ENCODE data around the gene ANO6. TPM values are rescaled to one million over a fixed set of nuclear protein-coding genes. Genes with fewer than 3 reads are reported as not detected.

The ANO6 gene
- total and polyA plus RNA-seq, 4 donors = 18.6 to 52.3 (median 29.1) TPM

DNA sequence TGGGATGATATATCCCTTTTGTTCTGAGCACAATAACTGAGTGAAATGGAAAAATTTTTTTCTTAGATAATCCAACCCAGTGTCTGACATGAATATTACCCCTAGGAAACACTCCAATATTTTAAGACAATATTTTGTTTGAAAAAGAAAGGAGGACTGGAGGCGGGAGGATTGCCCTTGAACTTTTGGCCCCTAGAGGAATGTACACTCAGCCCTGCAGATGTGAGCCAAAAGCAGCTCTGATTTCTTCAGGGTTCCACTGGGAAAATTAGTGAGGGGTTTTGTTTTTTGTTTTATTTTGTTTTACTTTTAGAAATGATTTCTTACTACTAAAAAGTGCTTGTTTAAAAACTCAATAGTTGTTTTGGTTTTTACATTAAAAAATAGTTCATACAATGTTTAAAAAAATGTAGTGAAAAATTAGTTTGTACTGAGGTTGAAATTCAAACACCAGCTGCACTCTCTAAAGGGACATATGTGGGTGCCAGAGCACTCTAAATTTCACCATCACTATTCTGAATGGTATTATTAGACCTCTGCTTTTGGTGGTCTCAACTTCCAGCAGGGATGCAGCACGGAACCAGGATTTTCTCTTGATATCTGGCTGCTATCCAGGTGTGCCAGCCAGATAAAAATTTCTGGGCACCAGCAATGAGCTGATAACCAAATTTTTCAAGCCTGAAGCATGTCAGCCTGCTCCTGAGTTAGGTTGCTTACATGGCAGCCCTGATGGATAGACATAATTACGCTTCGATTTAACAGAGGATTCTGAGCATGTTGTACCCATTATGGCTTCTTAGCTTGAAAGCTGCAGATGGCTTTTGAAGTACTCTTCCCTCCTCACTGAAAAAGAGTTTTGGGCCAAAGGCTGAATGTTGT lies 141.9 kb downstream of the ANO6 start:
- H3K27me3 ChIP-seq (ENCODE audit: control insufficient read depth in 4 of 4, insufficient read depth in 4 of 4, low read length in 3 of 4) = no peaks in the 10 kb centered on the region
- no peak for DNase-seq (ENCODE audit: low spot score)
- no peaks in the 10 kb centered on the region for H3K9me3 ChIP-seq (ENCODE audit: control insufficient read depth in 4 of 4, low read length in 3 of 4)
- TF ChIP-seq FOXA2 (IDR thresholded peaks at IDR 0.05) (no peak), RXRA (IDR thresholded peaks at IDR 0.05) (peak; percentile 54 to 55), FOXA1 (IDR thresholded peaks at IDR 0.05) (no peak), JUND (IDR thresholded peaks at IDR 0.05) (no peak), TAF1 (conservative IDR thresholded peaks at IDR 0.05) (no peak), NR2F2 (IDR thresholded peaks at IDR 0.05) (peak; percentile 58), HNF4G (IDR thresholded peaks at IDR 0.05) (no peak), HNF4A (conservative IDR thresholded peaks at IDR 0.05) (peak; percentile 41 to 47), RAD21 (IDR thresholded peaks at IDR 0.05) (no peak), GABPA (IDR thresholded peaks at IDR 0.05 in 1 of 2, conservative IDR thresholded peaks at IDR 0.05 in 1 of 2) (no peak)
- TF ChIP-seq, protein P1, sequence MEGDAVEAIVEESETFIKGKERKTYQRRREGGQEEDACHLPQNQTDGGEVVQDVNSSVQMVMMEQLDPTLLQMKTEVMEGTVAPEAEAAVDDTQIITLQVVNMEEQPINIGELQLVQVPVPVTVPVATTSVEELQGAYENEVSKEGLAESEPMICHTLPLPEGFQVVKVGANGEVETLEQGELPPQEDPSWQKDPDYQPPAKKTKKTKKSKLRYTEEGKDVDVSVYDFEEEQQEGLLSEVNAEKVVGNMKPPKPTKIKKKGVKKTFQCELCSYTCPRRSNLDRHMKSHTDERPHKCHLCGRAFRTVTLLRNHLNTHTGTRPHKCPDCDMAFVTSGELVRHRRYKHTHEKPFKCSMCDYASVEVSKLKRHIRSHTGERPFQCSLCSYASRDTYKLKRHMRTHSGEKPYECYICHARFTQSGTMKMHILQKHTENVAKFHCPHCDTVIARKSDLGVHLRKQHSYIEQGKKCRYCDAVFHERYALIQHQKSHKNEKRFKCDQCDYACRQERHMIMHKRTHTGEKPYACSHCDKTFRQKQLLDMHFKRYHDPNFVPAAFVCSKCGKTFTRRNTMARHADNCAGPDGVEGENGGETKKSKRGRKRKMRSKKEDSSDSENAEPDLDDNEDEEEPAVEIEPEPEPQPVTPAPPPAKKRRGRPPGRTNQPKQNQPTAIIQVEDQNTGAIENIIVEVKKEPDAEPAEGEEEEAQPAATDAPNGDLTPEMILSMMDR (IDR thresholded peaks at IDR 0.05; ENCODE audit: low read depth, low read length, missing input control) = no peak
- TF ChIP-seq, protein P2, sequence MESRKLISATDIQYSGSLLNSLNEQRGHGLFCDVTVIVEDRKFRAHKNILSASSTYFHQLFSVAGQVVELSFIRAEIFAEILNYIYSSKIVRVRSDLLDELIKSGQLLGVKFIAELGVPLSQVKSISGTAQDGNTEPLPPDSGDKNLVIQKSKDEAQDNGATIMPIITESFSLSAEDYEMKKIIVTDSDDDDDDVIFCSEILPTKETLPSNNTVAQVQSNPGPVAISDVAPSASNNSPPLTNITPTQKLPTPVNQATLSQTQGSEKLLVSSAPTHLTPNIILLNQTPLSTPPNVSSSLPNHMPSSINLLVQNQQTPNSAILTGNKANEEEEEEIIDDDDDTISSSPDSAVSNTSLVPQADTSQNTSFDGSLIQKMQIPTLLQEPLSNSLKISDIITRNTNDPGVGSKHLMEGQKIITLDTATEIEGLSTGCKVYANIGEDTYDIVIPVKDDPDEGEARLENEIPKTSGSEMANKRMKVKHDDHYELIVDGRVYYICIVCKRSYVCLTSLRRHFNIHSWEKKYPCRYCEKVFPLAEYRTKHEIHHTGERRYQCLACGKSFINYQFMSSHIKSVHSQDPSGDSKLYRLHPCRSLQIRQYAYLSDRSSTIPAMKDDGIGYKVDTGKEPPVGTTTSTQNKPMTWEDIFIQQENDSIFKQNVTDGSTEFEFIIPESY (IDR thresholded peaks at IDR 0.05) = no peak
- peaks cover 2 to 15% (median 11%) of the 10 kb centered on the region in 4 donors for H3K4me1 ChIP-seq (ENCODE audit: control insufficient read depth in 4 of 4, insufficient read depth in 4 of 4, low read length in 3 of 4)
- H3K27ac ChIP-seq (ENCODE audit: low read depth in 1 of 2, low read length in 2 of 2) = no peak overlapping the region
- H3K36me3 ChIP-seq (ENCODE audit: control insufficient read depth in 4 of 4, insufficient read depth in 3 of 4, low read depth in 1 of 4, low read length in 3 of 4) = peaks cover 0 to 4% (median under 1%) of the 10 kb centered on the region in 4 donors
- WGBS = 63% methylated on average over 4 of the region's 4 CpGs
- H3K4me3 ChIP-seq (ENCODE audit: low read depth in 1 of 3, low read length in 3 of 3) = no peak overlapping the region
- no peak overlapping the region for H3K9ac ChIP-seq (ENCODE audit: low read depth in 1 of 2, low read length in 2 of 2)

DNA sequence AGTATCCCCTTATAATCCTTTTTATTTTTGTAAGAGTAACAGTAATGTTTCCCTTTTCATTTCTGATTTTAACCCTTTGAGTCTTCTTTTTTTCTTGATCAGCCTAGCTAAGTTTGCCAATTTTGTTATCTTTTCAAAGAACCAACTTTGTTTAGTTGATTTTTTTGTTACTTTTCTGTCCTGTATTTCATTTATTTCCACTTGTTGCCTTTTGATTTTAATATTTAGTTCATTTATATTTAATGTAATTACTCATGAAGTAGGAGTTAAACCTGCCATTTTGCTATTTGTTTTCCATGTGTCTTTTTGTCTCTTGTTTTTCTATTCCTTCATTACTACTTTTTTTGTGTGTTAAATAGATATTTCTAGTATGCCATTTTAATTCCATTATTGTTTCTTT lies 146.4 kb downstream of the ANO6 start:
- H3K27me3 ChIP-seq (ENCODE audit: control insufficient read depth in 4 of 4, insufficient read depth in 4 of 4, low read length in 3 of 4) = no peaks in the 10 kb centered on the region
- TF ChIP-seq EGR1 (IDR thresholded peaks at IDR 0.05; ENCODE audit: low read depth in 2 of 2) = no peak
- no peak for TF ChIP-seq YY1 (IDR thresholded peaks at IDR 0.05)
- TF ChIP-seq, protein P1 (IDR thresholded peaks at IDR 0.05; ENCODE audit: low read depth, low read length, missing input control) = no peak
- TF ChIP-seq FOXA1 (IDR thresholded peaks at IDR 0.05) = no peak
- TF ChIP-seq HNF4A (conservative IDR thresholded peaks at IDR 0.05) = no peak
- TF ChIP-seq GABPA (IDR thresholded peaks at IDR 0.05 in 1 of 2, conservative IDR thresholded peaks at IDR 0.05 in 1 of 2) = no peak
- no peak for TF ChIP-seq RAD21 (IDR thresholded peaks at IDR 0.05)
- TF ChIP-seq, protein P3, sequence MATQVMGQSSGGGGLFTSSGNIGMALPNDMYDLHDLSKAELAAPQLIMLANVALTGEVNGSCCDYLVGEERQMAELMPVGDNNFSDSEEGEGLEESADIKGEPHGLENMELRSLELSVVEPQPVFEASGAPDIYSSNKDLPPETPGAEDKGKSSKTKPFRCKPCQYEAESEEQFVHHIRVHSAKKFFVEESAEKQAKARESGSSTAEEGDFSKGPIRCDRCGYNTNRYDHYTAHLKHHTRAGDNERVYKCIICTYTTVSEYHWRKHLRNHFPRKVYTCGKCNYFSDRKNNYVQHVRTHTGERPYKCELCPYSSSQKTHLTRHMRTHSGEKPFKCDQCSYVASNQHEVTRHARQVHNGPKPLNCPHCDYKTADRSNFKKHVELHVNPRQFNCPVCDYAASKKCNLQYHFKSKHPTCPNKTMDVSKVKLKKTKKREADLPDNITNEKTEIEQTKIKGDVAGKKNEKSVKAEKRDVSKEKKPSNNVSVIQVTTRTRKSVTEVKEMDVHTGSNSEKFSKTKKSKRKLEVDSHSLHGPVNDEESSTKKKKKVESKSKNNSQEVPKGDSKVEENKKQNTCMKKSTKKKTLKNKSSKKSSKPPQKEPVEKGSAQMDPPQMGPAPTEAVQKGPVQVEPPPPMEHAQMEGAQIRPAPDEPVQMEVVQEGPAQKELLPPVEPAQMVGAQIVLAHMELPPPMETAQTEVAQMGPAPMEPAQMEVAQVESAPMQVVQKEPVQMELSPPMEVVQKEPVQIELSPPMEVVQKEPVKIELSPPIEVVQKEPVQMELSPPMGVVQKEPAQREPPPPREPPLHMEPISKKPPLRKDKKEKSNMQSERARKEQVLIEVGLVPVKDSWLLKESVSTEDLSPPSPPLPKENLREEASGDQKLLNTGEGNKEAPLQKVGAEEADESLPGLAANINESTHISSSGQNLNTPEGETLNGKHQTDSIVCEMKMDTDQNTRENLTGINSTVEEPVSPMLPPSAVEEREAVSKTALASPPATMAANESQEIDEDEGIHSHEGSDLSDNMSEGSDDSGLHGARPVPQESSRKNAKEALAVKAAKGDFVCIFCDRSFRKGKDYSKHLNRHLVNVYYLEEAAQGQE (IDR thresholded peaks at IDR 0.05) = no peak
- TF ChIP-seq, protein P2 (IDR thresholded peaks at IDR 0.05) = no peak
- TF ChIP-seq FOXA2 (IDR thresholded peaks at IDR 0.05) = no peak
- TF ChIP-seq HNF4G (IDR thresholded peaks at IDR 0.05) = no peak
- TF ChIP-seq, protein P4, sequence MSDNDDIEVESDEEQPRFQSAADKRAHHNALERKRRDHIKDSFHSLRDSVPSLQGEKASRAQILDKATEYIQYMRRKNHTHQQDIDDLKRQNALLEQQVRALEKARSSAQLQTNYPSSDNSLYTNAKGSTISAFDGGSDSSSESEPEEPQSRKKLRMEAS (IDR thresholded peaks at IDR 0.05) = no peak
- no peak for TF ChIP-seq SP1 (IDR thresholded peaks at IDR 0.05)
- no peak for TF ChIP-seq NR2F2 (IDR thresholded peaks at IDR 0.05)
- no peak for DNase-seq (ENCODE audit: low spot score)
- H3K9ac ChIP-seq (ENCODE audit: low read depth in 1 of 2, low read length in 2 of 2) = no peak overlapping the region
- no peak overlapping the region for H3K27ac ChIP-seq (ENCODE audit: low read depth in 1 of 2, low read length in 2 of 2)
- H3K9me3 ChIP-seq (ENCODE audit: control insufficient read depth in 4 of 4, low read length in 3 of 4) = peaks cover 0 to 8% (median 2%) of the 10 kb centered on the region in 4 donors
- H3K4me3 ChIP-seq (ENCODE audit: low read depth in 1 of 3, low read length in 3 of 3) = no peak overlapping the region
- H3K4me1 ChIP-seq (ENCODE audit: control insufficient read depth in 4 of 4, insufficient read depth in 4 of 4, low read length in 3 of 4) = peaks cover 0 to 7% (median 5%) of the 10 kb centered on the region in 4 donors
- H3K36me3 ChIP-seq (ENCODE audit: control insufficient read depth in 4 of 4, insufficient read depth in 3 of 4, low read depth in 1 of 4, low read length in 3 of 4) = peaks cover 0 to 2% (median under 1%) of the 10 kb centered on the region in 4 donors

Measured in liver (tissue), 9 donors.